Measurements from ENCODE around the gene CEMP1.
A peak's percentile ranks its signal among the peaks of the same experiment; 100 is the strongest.

The CEMP1 gene

GRCh38 chr16:2487517-2487842 lies 43.7 kb downstream of the CEMP1 start:
- in situ Hi-C loops (cut with MboI; ENCODE audit: low pct_unique_long_range_greater_than_20kb, low sequenced_read_pairs, unreplicated experiment): loop anchor here (10.0 kb wide), 1 partner anchor 133 kb away; no protein-coding TSS in a partner anchor
- no peak for DNase-seq (ENCODE audit: low spot score)
- TF ChIP-seq, protein P1, sequence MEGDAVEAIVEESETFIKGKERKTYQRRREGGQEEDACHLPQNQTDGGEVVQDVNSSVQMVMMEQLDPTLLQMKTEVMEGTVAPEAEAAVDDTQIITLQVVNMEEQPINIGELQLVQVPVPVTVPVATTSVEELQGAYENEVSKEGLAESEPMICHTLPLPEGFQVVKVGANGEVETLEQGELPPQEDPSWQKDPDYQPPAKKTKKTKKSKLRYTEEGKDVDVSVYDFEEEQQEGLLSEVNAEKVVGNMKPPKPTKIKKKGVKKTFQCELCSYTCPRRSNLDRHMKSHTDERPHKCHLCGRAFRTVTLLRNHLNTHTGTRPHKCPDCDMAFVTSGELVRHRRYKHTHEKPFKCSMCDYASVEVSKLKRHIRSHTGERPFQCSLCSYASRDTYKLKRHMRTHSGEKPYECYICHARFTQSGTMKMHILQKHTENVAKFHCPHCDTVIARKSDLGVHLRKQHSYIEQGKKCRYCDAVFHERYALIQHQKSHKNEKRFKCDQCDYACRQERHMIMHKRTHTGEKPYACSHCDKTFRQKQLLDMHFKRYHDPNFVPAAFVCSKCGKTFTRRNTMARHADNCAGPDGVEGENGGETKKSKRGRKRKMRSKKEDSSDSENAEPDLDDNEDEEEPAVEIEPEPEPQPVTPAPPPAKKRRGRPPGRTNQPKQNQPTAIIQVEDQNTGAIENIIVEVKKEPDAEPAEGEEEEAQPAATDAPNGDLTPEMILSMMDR (IDR thresholded peaks at IDR 0.05; ENCODE audit: extremely low read depth, insufficient read depth, missing control alignments): no peak

- TF ChIP-seq, protein P1 (IDR thresholded peaks at IDR 0.05; ENCODE audit: extremely low read depth, insufficient read depth, missing control alignments): peak; percentile 62
- DNase-seq (ENCODE audit: low spot score): peak; percentile 90
- in situ Hi-C loops (cut with MboI; ENCODE audit: low pct_unique_long_range_greater_than_20kb, low sequenced_read_pairs, unreplicated experiment): loop anchor here (10.0 kb wide), 1 partner anchor 132 kb away; no protein-coding TSS in a partner anchor
These were observed 44.3 kb downstream of the CEMP1 start for GRCh38 chr16:2486645-2487516.

DNA sequence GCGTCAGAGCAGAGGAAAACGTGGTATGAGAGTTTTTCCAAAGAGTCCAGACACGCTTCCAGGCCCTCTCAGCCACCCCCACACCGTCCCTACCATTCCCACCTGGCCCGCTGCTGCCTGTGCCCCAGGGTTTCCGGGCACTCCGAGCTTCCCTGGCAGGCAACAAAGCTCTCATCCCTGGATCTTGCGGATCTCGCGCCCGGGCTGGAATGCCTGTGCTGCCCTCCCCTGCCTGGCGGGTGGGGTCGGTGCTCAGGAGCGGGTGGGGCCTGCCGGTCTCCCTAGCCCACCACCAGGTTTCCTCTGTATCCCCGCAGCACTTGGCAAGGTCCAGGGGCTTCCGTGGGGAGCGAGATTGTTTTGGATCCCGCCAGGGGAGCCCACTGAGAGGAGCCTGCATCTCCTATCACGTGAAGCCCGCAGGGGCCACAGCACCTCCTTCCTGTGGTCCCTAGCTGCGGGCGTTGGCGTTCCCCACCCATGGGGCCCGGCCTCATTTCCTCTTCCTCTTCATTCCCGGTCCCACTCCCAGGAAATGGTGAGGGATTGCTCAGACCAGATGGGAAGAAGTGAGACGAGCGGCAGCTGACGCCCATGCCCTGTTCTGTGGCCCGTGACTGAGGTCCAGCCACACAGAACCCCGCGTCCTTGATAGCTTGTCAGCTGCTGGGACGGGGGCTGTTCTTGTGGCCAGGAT lies 45.2 kb downstream of the CEMP1 start:
- TF ChIP-seq, protein P1 (IDR thresholded peaks at IDR 0.05; ENCODE audit: extremely low read depth, insufficient read depth, missing control alignments): no peak
- no peak for DNase-seq (ENCODE audit: low spot score)
- in situ Hi-C loops (cut with MboI; ENCODE audit: low pct_unique_long_range_greater_than_20kb, low sequenced_read_pairs, unreplicated experiment): loop anchor here (10.0 kb wide), 1 partner anchor 131 kb away; no protein-coding TSS in a partner anchor

DNA sequence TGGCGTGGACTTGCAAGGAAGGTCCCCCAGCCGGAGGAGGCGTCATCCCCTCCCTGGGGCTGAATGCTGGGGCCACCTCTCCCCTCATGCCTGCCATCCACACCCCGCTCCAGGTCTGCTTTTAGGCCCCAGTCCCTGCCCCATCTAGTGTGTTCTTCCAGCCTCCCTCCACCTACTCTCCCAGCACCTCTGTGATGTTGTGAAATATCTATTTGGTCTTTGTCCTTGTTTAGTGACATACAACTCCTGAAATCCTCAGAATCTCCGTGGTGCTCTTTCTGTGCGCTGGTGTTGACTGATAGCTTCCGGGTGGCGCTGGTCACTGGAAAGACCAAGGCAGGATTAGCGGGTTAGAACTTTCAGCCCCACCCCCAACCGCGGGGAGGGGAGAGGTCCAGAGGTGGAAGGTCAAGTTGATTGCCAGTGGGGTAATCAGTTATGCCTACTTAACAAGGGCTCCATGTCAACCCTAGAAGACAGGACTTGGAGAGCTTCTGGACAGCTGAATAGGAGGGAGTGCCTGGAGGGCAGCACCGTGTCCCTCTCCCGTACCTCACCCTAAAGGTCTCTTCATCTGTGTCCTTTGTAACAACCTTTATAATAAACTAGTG lies 46.2 kb downstream of the CEMP1 start:
- in situ Hi-C loops (cut with MboI; ENCODE audit: low pct_unique_long_range_greater_than_20kb, low sequenced_read_pairs, unreplicated experiment): loop anchor here (10.0 kb wide), 1 partner anchor 130 kb away; no protein-coding TSS in a partner anchor
- DNase-seq (ENCODE audit: low spot score): no peak
- TF ChIP-seq, protein P1 (IDR thresholded peaks at IDR 0.05; ENCODE audit: extremely low read depth, insufficient read depth, missing control alignments): no peak

GRCh38 chr16:2483939-2484897 lies 47.0 kb downstream of the CEMP1 start:
- DNase-seq (ENCODE audit: low spot score): no peak
- TF ChIP-seq, protein P1 (IDR thresholded peaks at IDR 0.05; ENCODE audit: extremely low read depth, insufficient read depth, missing control alignments): no peak
- in situ Hi-C loops (cut with MboI; ENCODE audit: low pct_unique_long_range_greater_than_20kb, low sequenced_read_pairs, unreplicated experiment): loop anchor here (10.0 kb wide), 1 partner anchor 129 kb away; no protein-coding TSS in a partner anchor

Measured in GM13977 (cell line).